WTC11 (cell line): ENCODE data around the gene FLYWCH2. TPM values are rescaled to one million over a fixed set of nuclear protein-coding genes. Genes with fewer than 3 reads are reported as not detected.

Experiments used
- ATAC-seq: fragments of 200-7000 bp; cut with Tn5 transposase; 2 replicates; pipeline ENCODE4 v1.10.0; 2021; ENCODE audit warnings: mild to moderate bottlenecking, moderate library complexity
- CTCF ChIA-PET: fragments of 300-600 bp; sonication (Branson Sonifier 250); formaldehyde crosslinking; loops from one replicate; lab custom pipeline; 2021; ENCODE audit warnings: antibody characterized with exemption; lab: Charles Lee
- POLR2A ChIA-PET: fragments of 350-600 bp; sonication (Branson Sonifier 250); formaldehyde crosslinking; loops from one replicate; lab custom pipeline; 2021; ENCODE audit warnings: antibody characterized with exemption; lab: Charles Lee
- DNase-seq: peaks from one replicate; pipeline ENCODE4 v3.0.0; 2021; ENCODE audit warnings: low spot score
- H3K27ac Mint-ChIP-seq: 2 replicates; pipeline ENCODE4 v1.8.0; 2021; ENCODE audit warnings: mixed read lengths
- H3K27me3 Mint-ChIP-seq: 2 replicates; pipeline ENCODE4 v1.8.0; 2021; ENCODE audit warnings: low read depth, mild to moderate bottlenecking, moderate library complexity, mixed read lengths
- H3K36me3 Mint-ChIP-seq: 2 replicates; pipeline ENCODE4 v1.8.0; 2021; ENCODE audit warnings: mixed read lengths
- H3K4me1 Mint-ChIP-seq: 2 replicates; pipeline ENCODE4 v1.8.0; 2022; ENCODE audit warnings: mixed read lengths
- H3K4me3 Mint-ChIP-seq: 2 replicates; pipeline ENCODE4 v1.8.0; 2021; ENCODE audit warnings: mild to moderate bottlenecking, moderate library complexity, mixed read lengths
- H3K9me3 Mint-ChIP-seq: 2 replicates; pipeline ENCODE4 v1.8.0; 2021; ENCODE audit warnings: mixed read lengths
- CREB1 ChIP-seq: sonication (generic); formaldehyde crosslinking; IDR thresholded peaks from 2 replicates; pipeline ENCODE4 v1.8.0; 2023; ENCODE audit warnings: mild to moderate bottlenecking, missing genetic modification reagents
- CREM ChIP-seq: sonication (generic); formaldehyde crosslinking; IDR thresholded peaks from 2 replicates; pipeline ENCODE4 v1.8.1; 2022; ENCODE audit warnings: mild to moderate bottlenecking, missing genetic modification reagents, moderate library complexity
- FOXP1 ChIP-seq: sonication (generic); formaldehyde crosslinking; IDR thresholded peaks from 2 replicates; pipeline ENCODE4 v1.8.0; 2022; ENCODE audit warnings: missing genetic modification reagents, mild to moderate bottlenecking, moderate library complexity, borderline replicate concordance
- GABPB1 ChIP-seq: sonication (generic); formaldehyde crosslinking; IDR thresholded peaks from 2 replicates; pipeline ENCODE4 v1.8.1; 2023; ENCODE audit warnings: mild to moderate bottlenecking, missing genetic modification reagents
- IRF2 ChIP-seq: sonication (generic); formaldehyde crosslinking; IDR thresholded peaks from 2 replicates; pipeline ENCODE4 v1.8.0; 2022; ENCODE audit warnings: low read depth, missing genetic modification reagents, borderline replicate concordance
- JUN ChIP-seq: sonication (generic); formaldehyde crosslinking; IDR thresholded peaks from 2 replicates; pipeline ENCODE4 v1.8.0; 2023; ENCODE audit warnings: mild to moderate bottlenecking, missing genetic modification reagents
- MYBL2 ChIP-seq: sonication (generic); formaldehyde crosslinking; IDR thresholded peaks from 2 replicates; pipeline ENCODE4 v1.8.1; 2023; ENCODE audit warnings: mild to moderate bottlenecking, moderate library complexity, missing genetic modification reagents
- OVOL2 ChIP-seq: fragments of 250-450 bp; sonication (Bioruptor Pico); IDR thresholded peaks from 2 replicates; pipeline ENCODE4 v1.9.0; 2021; ENCODE audit warnings: mild to moderate bottlenecking, borderline replicate concordance
- RELA ChIP-seq: sonication (generic); formaldehyde crosslinking; IDR thresholded peaks from 2 replicates; pipeline ENCODE4 v1.8.1; 2022; ENCODE audit warnings: missing genetic modification reagents, mild to moderate bottlenecking, borderline replicate concordance
- ZBTB21 ChIP-seq: sonication (generic); formaldehyde crosslinking; IDR thresholded peaks from 2 replicates; pipeline ENCODE4 v1.8.1; 2023; ENCODE audit warnings: mild to moderate bottlenecking, missing genetic modification reagents, borderline replicate concordance
- ZNF219 ChIP-seq: sonication (generic); formaldehyde crosslinking; IDR thresholded peaks from 2 replicates; pipeline ENCODE4 v1.8.0; 2023; ENCODE audit warnings: missing genetic modification reagents, mild to moderate bottlenecking, borderline replicate concordance
- ZNF232 ChIP-seq: sonication (generic); formaldehyde crosslinking; IDR thresholded peaks from 2 replicates; pipeline ENCODE4 v1.8.0; 2022; ENCODE audit warnings: mild to moderate bottlenecking, missing genetic modification reagents
- total RNA-seq: library from RNA; stranded (reverse); gene quantifications from 3 replicates; pipeline ENCODE4 v1.2.3, GENCODE V29; 2021
- TF ChIP-seq, protein P1 (sequence below): fragments of 250-450 bp; sonication (Bioruptor Pico); IDR thresholded peaks from 2 replicates; pipeline ENCODE4 v1.9.0; 2021; ENCODE audit warnings: mild to moderate bottlenecking
- TF ChIP-seq, protein P2 (sequence below): sonication (generic); formaldehyde crosslinking; IDR thresholded peaks from 2 replicates; pipeline ENCODE4 v1.8.1; 2023; ENCODE audit warnings: mild to moderate bottlenecking, missing genetic modification reagents
- TF ChIP-seq, protein P3 (sequence below): sonication (generic); formaldehyde crosslinking; IDR thresholded peaks from 2 replicates; pipeline ENCODE4 v1.8.1; 2023; ENCODE audit warnings: mild to moderate bottlenecking, missing genetic modification reagents
- TF ChIP-seq, protein P4 (sequence below): sonication (generic); formaldehyde crosslinking; IDR thresholded peaks from 2 replicates; pipeline ENCODE4 v1.8.1; 2023; ENCODE audit warnings: mild to moderate bottlenecking, moderate library complexity, missing genetic modification reagents
- TF ChIP-seq, protein P5 (sequence below): fragments of 200-600 bp; IDR thresholded peaks from 2 replicates; pipeline ENCODE4 v1.8.0; 2022; ENCODE audit warnings: antibody characterized with exemption

FLYWCH2 gene
- total RNA-seq, 1 experiment from 2014 or later: 20.7 TPM

DNA sequence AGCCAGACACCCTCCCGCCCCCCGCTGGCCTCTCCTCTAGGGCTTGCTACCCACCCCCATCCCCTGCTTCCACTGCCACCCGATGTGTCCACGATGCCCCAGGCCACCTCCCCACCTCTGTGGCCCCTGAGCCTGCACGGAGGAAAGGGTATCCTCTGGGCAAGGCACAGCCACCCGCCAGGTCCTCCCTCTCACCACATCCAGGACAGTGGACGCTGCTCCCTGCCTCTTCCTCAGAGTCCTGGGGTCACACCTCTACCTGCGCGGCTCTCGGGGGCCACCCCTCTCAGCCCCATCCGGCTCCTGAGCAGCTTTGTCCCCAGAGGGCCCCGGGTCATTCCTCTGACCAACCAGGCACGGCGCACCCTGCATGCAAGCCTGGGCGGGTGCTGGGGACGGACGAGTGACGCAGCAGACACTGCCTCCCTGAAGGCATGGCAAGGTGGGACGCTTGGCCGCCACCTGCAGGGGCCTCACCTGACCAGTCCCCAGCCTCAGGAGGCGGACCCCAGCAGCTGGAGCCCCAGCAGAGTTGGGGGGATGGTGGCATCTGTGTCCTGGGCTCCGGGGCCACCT, 53.5 kb downstream of the FLYWCH2 start:
- POLR2A ChIA-PET: interaction anchor here (1.3 kb wide), 1 partner anchor 9 kb away, joined by 3 read pairs; no protein-coding TSS in a partner anchor
- CTCF ChIA-PET: interaction anchor here (0.7 to 2.7 kb wide), 4 partner anchors 9 to 120 kb away, joined by 3 to 10 read pairs (median 3); partner anchors contain the start of gene PRSS21

DNA sequence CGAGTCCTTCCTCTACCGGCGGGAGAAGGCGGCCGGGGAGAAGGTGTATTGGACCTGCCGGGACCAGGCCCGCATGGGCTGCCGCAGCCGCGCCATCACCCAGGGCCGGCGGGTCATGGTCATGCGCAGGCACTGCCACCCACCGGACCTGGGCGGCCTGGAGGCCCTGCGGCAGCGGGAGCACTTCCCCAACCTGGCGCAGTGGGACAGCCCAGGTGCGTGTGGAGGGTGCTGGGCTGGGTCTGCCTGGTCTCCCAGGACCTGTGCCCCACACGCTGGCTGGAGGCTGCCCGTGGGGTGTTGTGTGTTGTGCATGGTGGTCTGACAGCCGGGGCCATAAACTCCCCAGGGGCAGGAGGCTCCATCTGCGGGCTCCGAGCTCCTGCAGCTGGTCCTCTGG, 54.2 kb downstream of the FLYWCH2 start:
- Mint-ChIP-seq H3K27me3 (no peaks in the 10 kb centered on the region), H3K4me3 (no peak overlapping the region), H3K9me3 (no peaks in the 10 kb centered on the region), H3K36me3 (peaks cover 9% of the 10 kb centered on the region), H3K4me1 (no peaks in the 10 kb centered on the region), H3K27ac (no peak overlapping the region)
- ChIA-PET CTCF (interaction anchor here (0.7 to 2.7 kb wide), 4 partner anchors 10 to 120 kb away, joined by 3 to 10 read pairs (median 3); partner anchors contain the start of gene PRSS21), POLR2A (interaction anchor here (1.3 kb wide), 1 partner anchor 10 kb away, joined by 3 read pairs; no protein-coding TSS in a partner anchor)
- ATAC-seq (no peak), DNase-seq (no peak)
- TF ChIP-seq ZBTB21 (CRISPR knock-in tag) (no peak), ZNF219 (no peak)
- TF ChIP-seq, protein P1, sequence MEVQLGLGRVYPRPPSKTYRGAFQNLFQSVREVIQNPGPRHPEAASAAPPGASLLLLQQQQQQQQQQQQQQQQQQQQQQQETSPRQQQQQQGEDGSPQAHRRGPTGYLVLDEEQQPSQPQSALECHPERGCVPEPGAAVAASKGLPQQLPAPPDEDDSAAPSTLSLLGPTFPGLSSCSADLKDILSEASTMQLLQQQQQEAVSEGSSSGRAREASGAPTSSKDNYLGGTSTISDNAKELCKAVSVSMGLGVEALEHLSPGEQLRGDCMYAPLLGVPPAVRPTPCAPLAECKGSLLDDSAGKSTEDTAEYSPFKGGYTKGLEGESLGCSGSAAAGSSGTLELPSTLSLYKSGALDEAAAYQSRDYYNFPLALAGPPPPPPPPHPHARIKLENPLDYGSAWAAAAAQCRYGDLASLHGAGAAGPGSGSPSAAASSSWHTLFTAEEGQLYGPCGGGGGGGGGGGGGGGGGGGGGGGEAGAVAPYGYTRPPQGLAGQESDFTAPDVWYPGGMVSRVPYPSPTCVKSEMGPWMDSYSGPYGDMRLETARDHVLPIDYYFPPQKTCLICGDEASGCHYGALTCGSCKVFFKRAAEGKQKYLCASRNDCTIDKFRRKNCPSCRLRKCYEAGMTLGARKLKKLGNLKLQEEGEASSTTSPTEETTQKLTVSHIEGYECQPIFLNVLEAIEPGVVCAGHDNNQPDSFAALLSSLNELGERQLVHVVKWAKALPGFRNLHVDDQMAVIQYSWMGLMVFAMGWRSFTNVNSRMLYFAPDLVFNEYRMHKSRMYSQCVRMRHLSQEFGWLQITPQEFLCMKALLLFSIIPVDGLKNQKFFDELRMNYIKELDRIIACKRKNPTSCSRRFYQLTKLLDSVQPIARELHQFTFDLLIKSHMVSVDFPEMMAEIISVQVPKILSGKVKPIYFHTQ: no peak

More for the DNA sequence above, 53.5 kb downstream of the FLYWCH2 start:
- Mint-ChIP-seq H3K27ac (no peak overlapping the region), H3K27me3 (no peaks in the 10 kb centered on the region), H3K4me1 (no peaks in the 10 kb centered on the region), H3K4me3 (no peak overlapping the region), H3K9me3 (no peaks in the 10 kb centered on the region), H3K36me3 (peaks cover 9% of the 10 kb centered on the region)
- no peak for TF ChIP-seq GABPB1
- no peak for TF ChIP-seq ZNF219
- TF ChIP-seq, protein P2, sequence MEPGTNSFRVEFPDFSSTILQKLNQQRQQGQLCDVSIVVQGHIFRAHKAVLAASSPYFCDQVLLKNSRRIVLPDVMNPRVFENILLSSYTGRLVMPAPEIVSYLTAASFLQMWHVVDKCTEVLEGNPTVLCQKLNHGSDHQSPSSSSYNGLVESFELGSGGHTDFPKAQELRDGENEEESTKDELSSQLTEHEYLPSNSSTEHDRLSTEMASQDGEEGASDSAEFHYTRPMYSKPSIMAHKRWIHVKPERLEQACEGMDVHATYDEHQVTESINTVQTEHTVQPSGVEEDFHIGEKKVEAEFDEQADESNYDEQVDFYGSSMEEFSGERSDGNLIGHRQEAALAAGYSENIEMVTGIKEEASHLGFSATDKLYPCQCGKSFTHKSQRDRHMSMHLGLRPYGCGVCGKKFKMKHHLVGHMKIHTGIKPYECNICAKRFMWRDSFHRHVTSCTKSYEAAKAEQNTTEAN: no peak
- TF ChIP-seq CREM (CRISPR knock-in tag): no peak
- TF ChIP-seq ZNF232: no peak
- no peak for TF ChIP-seq JUN (CRISPR knock-in tag)
- no peak for TF ChIP-seq FOXP1 (CRISPR knock-in tag)
- TF ChIP-seq, protein P3, sequence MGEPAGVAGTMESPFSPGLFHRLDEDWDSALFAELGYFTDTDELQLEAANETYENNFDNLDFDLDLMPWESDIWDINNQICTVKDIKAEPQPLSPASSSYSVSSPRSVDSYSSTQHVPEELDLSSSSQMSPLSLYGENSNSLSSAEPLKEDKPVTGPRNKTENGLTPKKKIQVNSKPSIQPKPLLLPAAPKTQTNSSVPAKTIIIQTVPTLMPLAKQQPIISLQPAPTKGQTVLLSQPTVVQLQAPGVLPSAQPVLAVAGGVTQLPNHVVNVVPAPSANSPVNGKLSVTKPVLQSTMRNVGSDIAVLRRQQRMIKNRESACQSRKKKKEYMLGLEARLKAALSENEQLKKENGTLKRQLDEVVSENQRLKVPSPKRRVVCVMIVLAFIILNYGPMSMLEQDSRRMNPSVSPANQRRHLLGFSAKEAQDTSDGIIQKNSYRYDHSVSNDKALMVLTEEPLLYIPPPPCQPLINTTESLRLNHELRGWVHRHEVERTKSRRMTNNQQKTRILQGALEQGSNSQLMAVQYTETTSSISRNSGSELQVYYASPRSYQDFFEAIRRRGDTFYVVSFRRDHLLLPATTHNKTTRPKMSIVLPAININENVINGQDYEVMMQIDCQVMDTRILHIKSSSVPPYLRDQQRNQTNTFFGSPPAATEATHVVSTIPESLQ (CRISPR knock-in tag): no peak
- no peak for TF ChIP-seq IRF2 (CRISPR knock-in tag)
- no peak for TF ChIP-seq MYBL2
- TF ChIP-seq OVOL2: no peak
- no peak for TF ChIP-seq CREB1 (CRISPR knock-in tag)
- no peak for TF ChIP-seq RELA (CRISPR knock-in tag)
- TF ChIP-seq, protein P4, sequence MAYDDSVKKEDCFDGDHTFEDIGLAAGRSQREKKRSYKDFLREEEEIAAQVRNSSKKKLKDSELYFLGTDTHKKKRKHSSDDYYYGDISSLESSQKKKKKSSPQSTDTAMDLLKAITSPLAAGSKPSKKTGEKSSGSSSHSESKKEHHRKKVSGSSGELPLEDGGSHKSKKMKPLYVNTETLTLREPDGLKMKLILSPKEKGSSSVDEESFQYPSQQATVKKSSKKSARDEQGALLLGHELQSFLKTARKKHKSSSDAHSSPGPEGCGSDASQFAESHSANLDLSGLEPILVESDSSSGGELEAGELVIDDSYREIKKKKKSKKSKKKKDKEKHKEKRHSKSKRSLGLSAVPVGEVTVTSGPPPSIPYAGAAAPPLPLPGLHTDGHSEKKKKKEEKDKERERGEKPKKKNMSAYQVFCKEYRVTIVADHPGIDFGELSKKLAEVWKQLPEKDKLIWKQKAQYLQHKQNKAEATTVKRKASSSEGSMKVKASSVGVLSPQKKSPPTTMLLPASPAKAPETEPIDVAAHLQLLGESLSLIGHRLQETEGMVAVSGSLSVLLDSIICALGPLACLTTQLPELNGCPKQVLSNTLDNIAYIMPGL (CRISPR knock-in tag): no peak
- TF ChIP-seq, protein P5, sequence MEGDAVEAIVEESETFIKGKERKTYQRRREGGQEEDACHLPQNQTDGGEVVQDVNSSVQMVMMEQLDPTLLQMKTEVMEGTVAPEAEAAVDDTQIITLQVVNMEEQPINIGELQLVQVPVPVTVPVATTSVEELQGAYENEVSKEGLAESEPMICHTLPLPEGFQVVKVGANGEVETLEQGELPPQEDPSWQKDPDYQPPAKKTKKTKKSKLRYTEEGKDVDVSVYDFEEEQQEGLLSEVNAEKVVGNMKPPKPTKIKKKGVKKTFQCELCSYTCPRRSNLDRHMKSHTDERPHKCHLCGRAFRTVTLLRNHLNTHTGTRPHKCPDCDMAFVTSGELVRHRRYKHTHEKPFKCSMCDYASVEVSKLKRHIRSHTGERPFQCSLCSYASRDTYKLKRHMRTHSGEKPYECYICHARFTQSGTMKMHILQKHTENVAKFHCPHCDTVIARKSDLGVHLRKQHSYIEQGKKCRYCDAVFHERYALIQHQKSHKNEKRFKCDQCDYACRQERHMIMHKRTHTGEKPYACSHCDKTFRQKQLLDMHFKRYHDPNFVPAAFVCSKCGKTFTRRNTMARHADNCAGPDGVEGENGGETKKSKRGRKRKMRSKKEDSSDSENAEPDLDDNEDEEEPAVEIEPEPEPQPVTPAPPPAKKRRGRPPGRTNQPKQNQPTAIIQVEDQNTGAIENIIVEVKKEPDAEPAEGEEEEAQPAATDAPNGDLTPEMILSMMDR: no peak
- no peak for ATAC-seq
- no peak for DNase-seq
